Left kidney (tissue), 2 donors: Measurements from ENCODE around the gene GADD45A. TPM values are rescaled to one million over a fixed set of nuclear protein-coding genes. Genes with fewer than 3 reads are reported as not detected.

Experiments
- DNase-seq: peaks from one replicate; pipeline ENCODE4 v3.0.0-alpha.2; 2013
- polyA plus RNA-seq: library from polyadenylated mRNA; unstranded; fragments of 120-200 nt; gene quantifications from one replicate; pipeline ENCODE4 v1.2.1, GENCODE V29; 2013; ENCODE audit not compliant: insufficient read length

The GADD45A gene
- polyA plus RNA-seq, 1 donor: 113 TPM

- DNase-seq: no peak
Observed at GRCh38 chr1:67688526-67689219, 3.7 kb downstream of the GADD45A start.

GRCh38 chr1:67689267-67690017, 4.4 kb downstream of the GADD45A start:
- no peak for DNase-seq

GRCh38 chr1:67690018-67690363, 5.0 kb downstream of the GADD45A start:
- no peak for DNase-seq

- no peak for DNase-seq
Observed at GRCh38 chr1:67690411-67690810, 5.4 kb downstream of the GADD45A start.

- DNase-seq: no peak
Observed at GRCh38 chr1:67691712-67692111, 6.7 kb downstream of the GADD45A start.

GRCh38 chr1:67695963-67696362, 11.0 kb downstream of the GADD45A start:
- DNase-seq: no peak

GRCh38 chr1:67696708-67697107, 11.7 kb downstream of the GADD45A start:
- no peak for DNase-seq

- no peak for DNase-seq
Observed at GRCh38 chr1:67700220-67700619, 15.2 kb downstream of the GADD45A start.

GRCh38 chr1:67700692-67701410, 15.8 kb downstream of the GADD45A start:
- DNase-seq: no peak

- no peak for DNase-seq
Observed at GRCh38 chr1:67701876-67702275, 16.9 kb downstream of the GADD45A start.

- no peak for DNase-seq
Observed at GRCh38 chr1:67704351-67704750, 19.4 kb downstream of the GADD45A start.

GRCh38 chr1:67705735-67706453, 20.9 kb downstream of the GADD45A start:
- DNase-seq: no peak

- no peak for DNase-seq
Observed at GRCh38 chr1:67708606-67709005, 23.6 kb downstream of the GADD45A start.

- no peak for DNase-seq
Observed at GRCh38 chr1:67710417-67710816, 25.4 kb downstream of the GADD45A start.

- no peak for DNase-seq
Observed at GRCh38 chr1:67711158-67711854, 26.3 kb downstream of the GADD45A start.

- DNase-seq: no peak
Observed at GRCh38 chr1:67711855-67712212, 26.8 kb downstream of the GADD45A start.

GRCh38 chr1:67713057-67713846, 28.3 kb downstream of the GADD45A start:
- DNase-seq: no peak

- no peak for DNase-seq
Observed at GRCh38 chr1:67715819-67716218, 30.8 kb downstream of the GADD45A start.

- DNase-seq: no peak
Observed at GRCh38 chr1:67716800-67717199, 31.8 kb downstream of the GADD45A start.

GRCh38 chr1:67717876-67718275, 32.9 kb downstream of the GADD45A start:
- DNase-seq: no peak
